NCI-H2227 (cell line): Measurements from ENCODE around the gene SLC36A3.
"Not testable (repeated sequence)": the region's sequence is repeated elsewhere in the genome, so short reads cannot be mapped to it uniquely, and the experiment has no call there.

Experiments
- DNase-seq: peaks from one replicate; lab custom pipeline; 2025; ENCODE audit not compliant: unreplicated experiment; lab: John Stamatoyannopoulos, UW

The SLC36A3 gene

DNA sequence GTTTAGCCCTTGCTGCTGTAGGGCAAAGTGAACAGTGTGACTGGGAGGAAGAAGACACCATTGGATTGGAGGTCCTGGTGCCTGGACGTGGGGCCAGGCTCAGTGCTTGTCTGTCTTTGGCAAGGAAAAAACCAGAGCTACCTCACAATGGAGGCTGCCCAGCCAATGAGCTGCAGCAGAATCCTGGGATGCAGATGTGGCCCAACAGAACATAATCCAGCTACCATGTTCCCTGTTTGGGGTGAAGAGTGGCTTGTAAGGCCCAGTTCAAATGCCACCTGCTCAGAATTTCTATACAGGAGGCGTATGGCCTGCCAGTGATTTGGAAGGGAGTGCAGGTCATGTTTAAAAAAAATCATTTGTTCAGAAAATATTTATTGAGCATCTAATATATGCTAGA is at the start of gene SLC36A3:
TSS of gene SLC36A3 (minus strand) at position 101 of the 400 bp plus-strand sequence. CDS start 412 bp downstream, outside the sequence.
- DNase-seq, result no peak

DNA sequence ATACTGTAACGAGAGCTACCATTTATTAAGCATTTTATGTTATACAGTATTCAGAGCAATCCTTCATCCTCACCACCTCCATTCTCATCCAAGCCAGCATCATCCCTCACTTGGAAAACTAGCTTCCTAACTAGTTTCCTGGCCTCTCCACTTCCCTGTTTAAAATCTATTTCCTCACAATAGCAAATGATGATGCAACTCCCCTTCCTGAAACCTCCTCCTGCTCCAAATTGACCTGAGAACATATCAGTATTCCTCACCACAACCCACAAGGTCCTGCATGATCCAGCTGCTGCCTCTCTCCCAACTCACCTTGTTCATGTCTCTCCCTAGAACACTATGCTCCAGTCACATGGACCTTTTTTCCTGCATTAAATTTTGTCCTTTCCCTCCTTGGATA is 48.1 kb upstream of the SLC36A3 start:
- DNase-seq, result no peak

DNA sequence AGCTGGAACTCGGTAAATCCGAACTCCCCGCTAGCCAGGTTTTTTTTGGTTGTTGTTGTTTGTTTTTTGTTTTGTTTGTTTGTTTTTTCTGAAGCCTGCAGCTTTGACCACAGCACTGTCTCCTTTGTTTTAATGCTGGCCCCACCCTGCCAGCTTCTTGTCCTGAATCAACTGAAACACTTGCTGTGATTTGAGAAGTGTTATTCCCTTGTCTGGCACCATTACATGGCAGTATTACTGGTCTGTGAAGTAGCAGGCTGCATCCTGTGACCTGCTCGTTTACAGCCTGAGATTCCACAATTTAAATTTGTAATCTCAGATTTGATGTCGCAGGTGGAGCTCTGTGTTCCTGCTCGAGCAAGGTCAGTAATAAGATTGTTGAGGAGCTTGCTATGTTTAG is 45.2 kb upstream of the SLC36A3 start:
- DNase-seq, result peak; percentile 3

DNA sequence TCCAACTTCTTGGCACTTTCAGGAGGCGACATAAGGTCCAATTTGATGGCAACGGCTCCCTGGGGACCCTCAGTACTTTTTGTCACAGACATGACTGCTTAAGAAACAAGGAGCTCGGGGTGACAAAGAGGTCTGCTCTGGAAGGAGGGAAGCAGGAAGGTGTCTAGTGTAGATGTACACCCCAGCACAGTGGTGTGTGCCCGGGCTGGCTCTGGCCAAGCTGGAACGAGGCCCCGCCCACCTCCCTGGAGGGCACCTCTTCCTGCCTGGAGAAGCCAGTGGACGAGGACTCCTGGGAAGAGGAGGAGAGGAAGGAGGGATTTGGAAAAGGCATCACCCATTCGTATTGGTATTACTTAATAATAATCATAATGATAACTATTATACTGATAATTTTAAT is 43.8 kb upstream of the SLC36A3 start, which contains the start of gene SLC36A2:
TSS of gene SLC36A2 (minus strand) at position 191 of the 400 bp plus-strand sequence. CDS start at position 92, 99 bp downstream.
- peak; percentile 10 for DNase-seq

DNA sequence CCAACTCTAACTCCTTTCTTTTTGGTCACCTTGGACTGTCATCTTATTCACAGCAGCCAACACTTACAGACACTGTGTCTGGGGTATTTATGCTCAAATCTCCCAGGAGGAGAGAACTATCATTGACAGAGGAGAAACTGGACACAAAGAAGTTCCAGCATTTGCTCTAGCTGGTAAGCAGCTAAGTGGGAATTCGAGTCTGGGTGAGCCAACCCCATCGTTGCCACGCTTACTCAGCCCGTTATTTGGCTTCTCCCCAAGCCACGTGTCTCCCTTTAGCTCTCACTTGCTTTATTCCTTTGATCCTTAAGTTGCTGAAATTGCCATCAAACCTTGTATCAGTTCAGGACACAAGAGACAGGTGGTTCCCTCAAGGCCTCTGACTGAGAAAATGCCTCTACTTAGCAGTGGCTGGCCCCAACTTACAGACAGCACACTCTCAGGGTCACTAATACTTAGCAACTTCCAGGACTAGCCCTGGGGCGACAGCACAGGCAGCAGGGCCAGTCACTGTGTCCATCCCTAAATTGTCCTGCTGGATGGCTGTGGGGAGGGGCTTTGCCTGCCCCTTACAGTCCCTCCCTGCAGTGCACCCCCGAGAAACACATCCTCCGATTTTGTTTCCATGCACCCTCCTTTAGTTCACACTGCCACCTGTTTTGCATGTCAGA is 42.4 kb upstream of the SLC36A3 start:
- DNase-seq, result no peak

DNA sequence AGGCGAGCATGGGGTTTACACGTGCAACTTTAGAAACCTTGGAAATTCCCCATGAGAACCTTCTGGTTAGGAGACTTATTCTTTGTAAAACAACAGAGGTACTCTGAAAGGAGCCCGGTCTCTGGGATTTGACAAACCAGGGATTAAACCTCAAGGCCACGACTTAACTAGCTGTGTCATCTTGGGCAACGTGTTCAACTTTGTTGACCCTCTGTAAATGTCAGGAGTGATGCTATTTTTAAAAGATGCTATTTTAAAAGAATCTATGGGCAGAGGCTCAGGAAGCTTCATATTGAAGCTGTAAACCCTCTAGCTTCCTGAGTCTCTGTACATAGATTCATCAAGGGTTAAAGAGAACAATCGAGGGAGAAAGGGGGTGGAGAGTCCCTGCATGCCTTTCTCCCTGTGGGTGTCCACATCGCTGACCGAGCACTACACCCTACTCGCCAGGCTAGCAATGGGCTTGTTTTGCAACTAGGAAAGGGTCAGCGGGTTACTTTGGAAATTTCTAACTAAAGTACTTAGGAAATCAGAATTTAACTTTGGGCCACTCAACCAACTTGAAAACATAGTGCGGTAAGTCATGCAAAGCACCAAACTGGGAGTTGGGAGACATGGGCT is 41.7 kb upstream of the SLC36A3 start:
- no peak for DNase-seq

DNA sequence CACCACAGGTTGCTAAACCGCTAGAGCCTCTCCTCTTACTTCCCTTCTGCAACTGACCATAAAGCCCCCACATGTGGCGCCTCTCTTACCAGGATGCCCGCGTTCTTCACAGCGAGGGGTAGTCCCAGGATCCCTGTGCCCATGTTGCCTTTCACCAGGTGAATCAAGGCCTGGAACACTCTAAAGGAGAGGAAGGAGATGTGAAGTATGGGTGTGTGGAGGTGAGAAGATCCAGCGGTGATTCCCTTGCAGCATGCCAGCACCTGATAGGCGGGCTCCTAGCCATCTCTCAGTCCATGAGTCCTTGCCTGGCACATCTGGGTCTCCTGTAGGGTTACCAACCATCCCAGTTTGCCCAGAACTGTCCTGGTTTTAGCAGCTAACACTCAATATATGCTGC is 40.5 kb upstream of the SLC36A3 start:
- no peak for DNase-seq

DNA sequence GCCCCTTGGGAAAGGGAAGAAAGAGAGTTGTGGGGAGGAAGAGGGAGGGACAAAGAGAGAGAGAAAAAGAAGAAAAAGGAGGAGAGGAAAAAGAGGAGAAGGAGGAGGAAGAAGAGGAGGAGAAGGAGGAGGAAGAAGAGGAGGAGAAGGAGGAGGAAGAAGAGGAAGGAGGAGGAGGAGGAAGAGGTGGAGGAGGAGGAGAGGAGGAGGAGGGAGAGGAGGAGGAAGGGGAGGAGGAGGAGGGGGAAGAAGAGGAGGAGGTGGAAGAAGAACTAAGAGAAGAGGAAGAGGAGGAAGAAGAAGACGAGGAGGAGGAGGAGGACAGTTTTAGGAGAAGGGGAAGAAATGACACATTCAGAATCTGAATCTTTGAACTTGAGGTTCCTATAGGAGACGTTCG is 36.4 kb upstream of the SLC36A3 start:
- DNase-seq, result no peak

DNA sequence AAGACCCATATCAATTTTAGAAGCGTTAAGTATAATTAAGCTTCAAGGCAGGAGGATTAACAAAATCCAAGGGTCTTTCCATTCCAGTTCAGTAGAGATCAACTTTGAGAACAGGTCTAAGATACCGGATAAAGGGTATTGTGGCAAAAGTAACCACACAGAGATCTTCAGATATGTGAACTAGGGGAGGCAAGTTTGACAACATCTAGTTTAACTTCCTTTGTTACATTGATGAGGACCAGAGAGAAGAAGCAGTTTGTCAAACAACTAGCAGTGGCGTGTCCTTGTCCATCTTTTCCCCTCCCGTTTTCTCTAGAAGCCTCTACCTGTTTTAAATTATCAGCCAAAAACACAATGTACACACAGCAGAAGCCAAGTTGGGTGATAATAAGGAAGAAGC is 35.2 kb upstream of the SLC36A3 start:
- no peak for DNase-seq

DNA sequence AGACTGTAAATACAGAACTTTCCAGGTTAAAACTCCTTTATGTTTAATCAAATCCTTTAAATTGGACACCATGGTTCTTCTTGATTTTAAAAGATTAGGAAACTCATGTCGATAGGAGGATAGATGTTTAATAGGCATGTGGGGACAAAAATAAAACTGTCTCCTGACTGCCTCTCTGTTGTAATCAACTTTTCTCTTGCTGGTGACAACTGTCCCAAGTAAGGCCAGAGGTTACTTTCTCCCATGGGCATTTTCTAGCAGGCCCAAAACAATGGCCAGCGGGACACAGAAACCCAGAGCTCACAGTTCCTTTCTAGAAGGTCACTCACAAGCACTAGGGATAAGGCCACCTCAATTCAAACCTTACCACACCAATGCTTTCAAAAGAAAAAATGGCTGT is 29.3 kb upstream of the SLC36A3 start:
- no peak for DNase-seq

DNA sequence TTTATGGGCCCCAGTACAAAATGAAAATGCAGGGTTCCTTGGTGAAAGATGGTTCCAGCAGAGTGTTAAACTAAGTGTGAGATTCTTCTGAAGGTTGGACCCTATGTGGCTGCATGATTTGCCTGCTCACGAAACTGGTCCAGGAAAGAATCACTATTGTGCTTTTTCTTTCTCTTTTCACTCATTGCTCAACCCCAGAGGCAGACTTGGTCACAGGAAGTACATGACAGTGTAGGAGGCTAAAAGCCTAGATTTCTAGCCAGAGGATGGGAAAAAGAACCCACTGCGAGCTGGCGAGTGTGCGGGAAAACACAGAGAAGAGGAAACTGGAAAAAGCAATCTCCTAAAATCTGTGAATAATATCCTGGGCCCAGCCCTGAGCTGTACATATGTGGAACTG is 25.2 kb upstream of the SLC36A3 start:
- DNase-seq, result no peak

DNA sequence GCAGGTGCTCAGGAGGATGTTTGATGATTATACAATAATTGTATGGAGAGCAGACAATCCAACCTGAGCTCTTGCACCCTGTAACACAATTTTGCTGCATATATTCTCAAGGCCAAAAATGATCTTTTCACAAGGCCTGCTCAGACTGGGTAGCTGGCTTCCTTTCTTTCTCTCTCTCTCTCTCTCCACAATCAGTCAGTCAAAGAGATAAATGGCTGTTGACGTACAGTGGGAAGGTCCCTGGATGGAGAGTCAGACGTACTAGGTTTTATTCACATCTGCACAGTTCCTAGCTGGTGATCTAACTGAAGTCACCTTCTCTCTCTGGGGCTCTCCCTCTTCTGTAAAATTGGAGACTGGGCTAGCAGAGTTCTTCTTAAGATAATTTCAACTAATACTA is 24.0 kb upstream of the SLC36A3 start:
- DNase-seq, result no peak

DNA sequence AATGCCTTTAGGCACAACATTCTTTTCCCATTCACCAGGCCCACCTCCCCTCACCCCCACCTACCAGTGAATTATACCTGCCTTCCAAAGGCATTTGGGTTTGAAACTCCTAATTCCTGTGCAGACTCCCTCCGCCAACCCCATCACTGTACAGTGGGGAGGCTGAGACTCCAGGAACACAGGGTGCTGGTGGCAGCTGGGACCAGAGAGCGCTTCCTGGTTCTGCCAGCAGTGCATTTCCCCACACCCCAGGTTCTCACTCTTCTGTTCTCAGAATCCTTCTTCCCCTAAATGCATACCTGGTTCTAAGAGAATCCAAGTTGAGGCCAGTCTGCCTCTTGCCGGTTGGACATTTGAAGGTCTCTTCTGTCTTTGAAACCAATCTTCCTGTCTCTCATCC is 22.7 kb upstream of the SLC36A3 start:
- DNase-seq, result no peak

DNA sequence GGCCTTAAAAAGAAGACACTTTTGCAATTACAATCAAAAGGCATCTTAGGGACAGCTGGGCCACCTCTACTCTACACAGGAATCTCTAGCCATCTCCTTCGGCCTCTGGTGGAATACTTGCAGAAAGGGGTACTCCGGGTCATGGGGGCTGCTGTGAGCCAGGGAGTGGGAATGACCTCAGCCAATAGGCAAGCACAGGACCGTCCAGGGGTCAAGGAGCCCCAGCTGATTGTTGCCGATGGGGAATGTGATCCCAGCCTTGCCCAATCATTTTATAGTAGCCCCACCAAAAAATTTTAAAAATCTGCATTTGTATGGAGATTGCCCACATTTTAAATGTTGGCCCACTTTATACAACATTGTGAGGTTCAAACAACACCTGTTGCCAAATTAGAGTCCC is 16.9 kb upstream of the SLC36A3 start:
- DNase-seq, result no peak

DNA sequence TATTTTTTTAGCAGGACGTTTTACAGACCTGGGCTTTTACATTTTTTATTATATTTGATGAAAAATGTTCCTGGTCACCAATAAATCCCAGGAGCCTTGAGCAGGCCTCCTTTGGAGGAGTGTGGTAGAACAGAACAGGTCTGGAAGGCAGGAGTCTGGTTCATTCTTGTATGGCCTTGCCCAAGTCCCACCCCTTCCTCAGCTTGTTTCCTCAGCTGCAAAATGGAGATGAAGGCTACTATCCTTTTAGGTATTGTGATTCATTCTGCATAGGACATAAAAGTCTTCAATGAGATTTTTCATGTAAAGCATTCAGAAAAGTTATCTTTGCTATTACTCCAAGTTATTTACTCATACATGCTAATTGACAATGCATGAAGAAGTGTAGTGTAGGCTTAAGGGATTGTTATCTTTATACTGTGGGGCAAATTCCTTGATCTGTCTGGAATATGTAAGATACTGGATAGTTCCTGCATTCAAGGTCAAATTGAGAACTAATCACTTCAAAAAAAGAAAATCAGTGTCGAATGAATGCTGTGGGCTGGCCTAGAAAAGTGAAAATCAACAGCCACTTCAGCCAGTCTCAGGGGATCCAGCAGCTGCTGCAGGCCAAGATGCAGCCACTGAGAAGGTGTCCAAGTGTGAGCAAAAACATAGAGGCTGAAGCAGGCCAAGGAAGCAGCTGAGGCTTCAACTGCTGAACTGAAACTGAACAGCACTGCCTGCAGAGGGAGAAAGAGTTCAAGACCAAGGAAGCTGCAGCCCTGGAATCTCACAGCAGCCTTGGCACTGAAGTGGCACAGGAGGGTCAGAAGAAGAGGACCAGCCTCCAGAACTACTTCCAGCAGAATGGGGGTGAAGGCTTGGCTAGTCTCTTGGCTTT is 15.5 kb upstream of the SLC36A3 start:
- peak; percentile 28 for DNase-seq

DNA sequence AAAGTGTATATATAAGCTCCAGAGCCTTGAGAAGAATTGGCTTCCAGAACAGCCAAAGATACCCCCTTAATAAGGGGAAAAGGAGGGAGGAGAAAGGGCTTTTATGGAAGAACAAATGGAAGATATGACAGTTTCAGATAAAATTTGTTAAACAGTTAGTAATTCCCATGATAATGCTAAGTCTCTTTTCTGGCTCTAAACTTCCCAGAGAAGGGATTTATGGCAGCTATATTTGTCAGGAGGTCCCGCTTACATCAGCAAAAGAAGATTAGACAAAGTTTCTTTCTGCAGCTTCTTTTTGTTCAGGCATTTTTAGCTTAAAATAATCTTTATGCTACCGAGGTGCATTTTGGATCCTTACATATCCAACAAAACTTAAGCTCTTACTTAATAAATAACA is 14.3 kb upstream of the SLC36A3 start:
- DNase-seq, result no peak

DNA sequence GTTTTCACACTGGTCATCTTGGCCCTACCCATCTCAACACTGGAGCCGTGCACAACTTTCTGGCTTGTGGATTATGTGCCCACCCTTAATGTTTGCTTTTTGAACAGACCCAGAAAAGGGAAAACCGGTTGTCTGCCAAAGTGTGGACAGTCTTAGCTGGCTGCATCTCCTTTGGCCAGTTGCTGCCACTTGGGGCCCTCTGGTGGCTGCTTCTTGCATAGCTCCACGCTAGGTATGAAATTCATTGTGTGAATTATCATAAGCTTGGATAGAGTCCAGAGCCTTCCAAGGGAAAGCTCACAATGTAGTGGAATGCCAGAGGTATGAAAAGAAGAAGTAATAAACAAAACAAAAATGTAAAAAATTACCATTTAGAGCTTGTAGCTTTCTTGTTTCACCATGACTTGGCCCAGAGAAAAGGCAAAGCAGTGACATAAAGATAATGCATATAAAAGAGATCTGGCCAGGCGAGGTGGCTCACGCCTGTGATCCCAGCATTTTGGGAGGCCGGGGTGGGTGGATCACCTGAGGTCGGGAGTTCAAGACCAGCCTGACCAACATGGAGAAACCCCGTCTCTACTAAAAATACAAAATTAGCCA is 12.5 kb upstream of the SLC36A3 start:
- peak; percentile 75 for DNase-seq

DNA sequence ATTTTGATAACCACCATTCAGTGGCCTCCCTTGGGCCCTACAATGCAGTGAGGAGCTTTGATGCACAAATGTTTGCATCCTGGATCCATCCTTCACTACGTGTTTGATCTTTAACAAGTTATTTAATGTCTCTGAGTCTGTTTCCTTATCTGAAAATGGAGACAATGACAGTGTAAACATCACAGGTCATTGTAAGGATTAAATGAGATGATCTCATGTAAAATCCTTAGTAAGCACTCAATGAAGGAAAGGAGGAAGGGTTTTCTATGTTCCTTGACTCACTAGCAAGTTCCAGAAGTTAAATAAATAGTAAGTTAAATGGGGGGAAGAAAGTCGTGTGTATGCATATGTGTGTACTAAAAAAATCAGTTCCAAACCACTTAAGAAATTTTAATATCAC is 9.8 kb upstream of the SLC36A3 start:
- DNase-seq, result no peak

DNA sequence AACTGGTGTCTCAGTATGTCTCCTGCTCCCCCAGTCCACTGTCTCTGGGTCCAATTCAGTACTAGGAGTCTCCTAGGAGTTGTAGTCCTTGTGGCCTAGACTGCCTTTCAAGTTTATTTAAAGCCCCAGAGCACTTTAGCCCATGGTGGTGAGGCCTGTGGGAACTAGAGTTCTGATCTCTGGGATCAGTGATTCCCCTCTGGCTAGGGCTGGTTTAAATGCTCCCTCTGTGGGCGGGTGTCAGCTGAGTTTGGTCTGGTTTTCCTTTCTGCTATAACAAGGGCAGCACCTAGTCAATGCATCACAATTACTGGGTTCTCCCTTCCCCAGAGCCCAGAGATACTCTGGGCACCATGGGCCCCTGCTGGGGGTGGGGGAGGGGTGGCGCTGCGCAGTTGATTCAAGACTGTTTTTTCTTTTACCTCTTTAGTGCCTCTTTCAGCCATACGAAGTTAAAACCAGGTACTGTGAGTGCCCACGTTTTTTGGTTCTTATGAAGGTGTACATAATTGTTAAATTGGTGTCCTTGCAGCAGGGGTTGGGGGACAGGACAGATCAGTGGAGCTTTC is 9.3 kb upstream of the SLC36A3 start:
- no peak for DNase-seq

DNA sequence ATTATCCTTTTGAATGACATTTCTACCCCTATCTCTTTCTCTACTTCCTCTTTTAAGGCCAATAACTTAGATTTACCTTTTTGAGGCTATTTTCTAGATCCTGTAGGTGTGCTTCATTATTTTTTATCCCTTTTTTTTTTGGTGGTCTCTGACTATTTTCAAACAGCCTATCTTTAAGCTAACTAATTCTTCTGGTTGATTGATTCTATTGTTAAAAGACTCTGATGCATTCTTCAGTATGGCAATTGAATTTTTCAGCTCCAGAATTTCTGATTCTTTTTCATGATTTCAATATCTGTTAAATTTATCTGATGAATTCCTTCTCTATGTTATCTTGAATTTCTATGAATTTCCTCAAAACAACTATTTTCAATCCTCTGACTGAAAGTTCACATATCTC is 7.4 kb upstream of the SLC36A3 start:
- no peak for DNase-seq

DNA sequence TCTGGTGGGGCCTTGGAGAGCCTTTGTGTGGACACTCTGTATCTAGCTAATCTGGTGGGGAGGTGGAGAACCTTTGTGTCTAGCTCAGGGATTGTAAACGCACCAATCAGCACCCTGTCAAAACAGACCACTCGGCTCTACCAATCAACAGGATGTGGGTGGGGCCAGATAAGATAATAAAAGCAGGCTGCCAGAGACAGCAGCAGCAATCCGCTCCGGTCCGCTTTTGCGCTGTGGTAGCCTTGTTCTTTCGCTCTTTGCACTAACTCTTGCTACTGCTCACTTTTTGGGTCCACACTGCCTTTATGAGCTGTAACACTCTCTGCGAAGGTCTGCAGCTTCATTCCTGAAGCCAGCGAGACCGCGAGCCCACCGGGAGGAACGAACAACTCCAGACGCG is 6.3 kb upstream of the SLC36A3 start:
- not testable (repeated sequence) for DNase-seq
